Suprapubic skin (tissue), 4 donors: Measurements from ENCODE around the gene SPRYD4. TPM values are rescaled to one million over a fixed set of nuclear protein-coding genes. Genes with fewer than 3 reads are reported as not detected.

Experiments
- DNase-seq, 2 donors: peaks; one replicate each; pipeline ENCODE4 v3.0.0-alpha.2; 2019; ENCODE audit warnings: low spot score in 2 of 2
- H3K27ac ChIP-seq: fragments of 200-600 bp; sonication (generic); one replicate; pipeline ENCODE4 v1.5.1; 2019
- H3K27me3 ChIP-seq: fragments of 200-600 bp; sonication (generic); one replicate; pipeline ENCODE4 v1.5.1; 2019
- H3K36me3 ChIP-seq: fragments of 200-600 bp; sonication (generic); one replicate; pipeline ENCODE4 v1.5.1; 2019
- H3K4me1 ChIP-seq: fragments of 200-600 bp; sonication (generic); one replicate; pipeline ENCODE4 v1.5.1; 2019
- H3K4me3 ChIP-seq: fragments of 200-600 bp; sonication (generic); one replicate; pipeline ENCODE4 v1.5.1; 2019; ENCODE audit warnings: mild to moderate bottlenecking
- H3K9me3 ChIP-seq: fragments of 200-600 bp; sonication (generic); one replicate; pipeline ENCODE4 v1.5.1; 2019
- EP300 ChIP-seq: sonication (generic); formaldehyde crosslinking; IDR thresholded peaks from one replicate; pipeline ENCODE4 v1.6.1; 2017; ENCODE audit warnings: antibody characterized with exemption
- POLR2A ChIP-seq, 2 donors: fragments of 450-650 bp; IDR thresholded peaks; one replicate each; pipeline ENCODE4 v1.6.1; 2017; ENCODE audit warnings: antibody characterized with exemption in 2 of 2, mild to moderate bottlenecking in 2 of 2, moderate library complexity in 2 of 2
- POLR2AphosphoS5 ChIP-seq, 3 donors: sonication (generic); formaldehyde crosslinking; IDR thresholded peaks; one replicate each; pipeline ENCODE4 v1.6.1; 2017; ENCODE audit warnings: antibody characterized with exemption in 3 of 3
- WGBS: methylation state at CpG from one replicate; pipeline ENCODE4 v1.1.5; 2018; 5-methylcytosine and 5-hydroxymethylcytosine counted together
- total RNA-seq, 4 donors: library from RNA; depleted of rRNA; stranded (reverse); fragments of >200 nt; gene quantifications; one replicate each; pipeline ENCODE4 v1.1.0, GENCODE V29; 2016
- TF ChIP-seq, protein P1 (sequence below), 2 donors: fragments of 200-600 bp in 1 of 2; fragments of 450-650 bp in 1 of 2; sonication (generic) in 1 of 2; IDR thresholded peaks; one replicate each; pipeline ENCODE4 v1.5.1; 2016 to 2019; ENCODE audit warnings: antibody characterized with exemption in 2 of 2, mild to moderate bottlenecking in 1 of 2, moderate library complexity in 1 of 2

SPRYD4 gene
- total RNA-seq = 1 to 10 TPM; 2.8 to 4.8 (median 2.9) TPM

DNA sequence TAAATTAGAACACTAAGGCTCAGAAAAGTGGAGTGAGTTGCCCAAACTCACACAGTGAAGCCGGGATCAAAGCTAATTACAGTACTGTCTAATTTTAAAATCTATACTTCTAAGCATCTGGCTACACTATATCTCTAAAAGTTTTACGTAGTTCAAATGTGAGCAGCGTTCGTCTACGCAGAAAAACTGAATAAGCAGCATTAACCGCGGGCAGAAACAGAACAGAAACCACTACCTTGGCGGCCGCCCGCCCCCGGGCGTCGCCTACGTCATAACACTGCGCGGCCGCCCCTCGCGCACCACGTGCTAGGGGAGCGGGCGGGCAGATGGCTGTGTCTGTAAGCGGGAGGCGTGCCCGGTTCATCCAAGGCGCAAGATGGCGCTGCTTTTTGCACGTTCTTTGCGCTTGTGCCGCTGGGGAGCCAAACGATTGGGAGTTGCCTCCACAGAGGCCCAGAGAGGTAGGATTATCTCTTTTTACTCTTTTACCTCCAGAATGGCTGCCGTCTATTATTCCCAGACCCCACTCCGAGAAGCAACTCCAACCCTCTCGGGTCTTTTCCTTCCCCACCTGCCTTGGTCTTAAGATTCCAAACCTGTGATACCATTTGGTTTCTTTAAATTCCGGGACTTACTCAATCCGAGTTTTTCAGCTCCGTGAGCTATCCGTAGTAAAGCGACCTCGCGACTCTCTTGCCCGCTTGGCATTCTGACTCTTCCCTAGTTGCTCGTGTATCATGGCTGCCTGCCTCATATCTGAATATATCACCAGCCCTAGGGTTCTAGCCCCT is at the start of gene SPRYD4:
TSS of gene SPRYD4 (plus strand) at position 363 of the 791 bp plus-strand sequence. CDS start at position 377, 14 bp downstream.
- no peaks in the 10 kb centered on the region for H3K9me3 ChIP-seq
- WGBS = under 1% methylated on average over 30 of the region's 43 CpGs

DNA sequence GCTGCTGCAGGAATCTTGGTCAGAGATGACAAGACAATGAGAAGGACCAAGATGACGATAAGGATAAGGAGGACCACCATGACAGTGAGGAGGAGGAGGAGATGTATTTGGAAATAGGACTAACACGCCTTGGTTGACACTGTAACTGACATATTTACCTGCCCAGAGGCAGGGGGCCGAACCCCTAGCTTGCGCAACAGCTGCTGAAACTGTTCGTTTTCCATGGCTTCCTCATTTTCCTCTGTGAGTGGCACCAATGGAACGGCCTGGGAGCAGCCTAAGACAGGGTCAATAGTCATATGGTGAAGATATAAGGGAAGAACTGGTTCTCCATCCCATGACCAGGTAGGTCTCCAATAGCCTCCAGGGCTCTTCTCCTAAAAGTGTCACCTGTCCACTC is 48.0 kb upstream of the SPRYD4 start:
- Histone ChIP-seq H3K27ac (no peak overlapping the region), H3K4me3 (no peak overlapping the region), H3K9me3 (no peaks in the 10 kb centered on the region), H3K4me1 (no peaks in the 10 kb centered on the region), H3K36me3 (peaks cover 32% of the 10 kb centered on the region), H3K27me3 (no peaks in the 10 kb centered on the region)
- TF ChIP-seq, protein P1, sequence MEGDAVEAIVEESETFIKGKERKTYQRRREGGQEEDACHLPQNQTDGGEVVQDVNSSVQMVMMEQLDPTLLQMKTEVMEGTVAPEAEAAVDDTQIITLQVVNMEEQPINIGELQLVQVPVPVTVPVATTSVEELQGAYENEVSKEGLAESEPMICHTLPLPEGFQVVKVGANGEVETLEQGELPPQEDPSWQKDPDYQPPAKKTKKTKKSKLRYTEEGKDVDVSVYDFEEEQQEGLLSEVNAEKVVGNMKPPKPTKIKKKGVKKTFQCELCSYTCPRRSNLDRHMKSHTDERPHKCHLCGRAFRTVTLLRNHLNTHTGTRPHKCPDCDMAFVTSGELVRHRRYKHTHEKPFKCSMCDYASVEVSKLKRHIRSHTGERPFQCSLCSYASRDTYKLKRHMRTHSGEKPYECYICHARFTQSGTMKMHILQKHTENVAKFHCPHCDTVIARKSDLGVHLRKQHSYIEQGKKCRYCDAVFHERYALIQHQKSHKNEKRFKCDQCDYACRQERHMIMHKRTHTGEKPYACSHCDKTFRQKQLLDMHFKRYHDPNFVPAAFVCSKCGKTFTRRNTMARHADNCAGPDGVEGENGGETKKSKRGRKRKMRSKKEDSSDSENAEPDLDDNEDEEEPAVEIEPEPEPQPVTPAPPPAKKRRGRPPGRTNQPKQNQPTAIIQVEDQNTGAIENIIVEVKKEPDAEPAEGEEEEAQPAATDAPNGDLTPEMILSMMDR (IDR thresholded peaks at IDR 0.05) = no peak
- no peak for TF ChIP-seq POLR2A (IDR thresholded peaks at IDR 0.05)
- TF ChIP-seq POLR2AphosphoS5 (IDR thresholded peaks at IDR 0.05) = no peak
- no peak for TF ChIP-seq EP300
- no peak for DNase-seq
- 78% methylated on average over 6 of the region's 6 CpGs for WGBS

More for the DNA sequence above, at the start of gene SPRYD4:
- Histone ChIP-seq H3K27ac (peak within 1 kb of the TSS; percentile 88), H3K27me3 (no peaks in the 10 kb centered on the region), H3K4me3 (peak within 1 kb of the TSS; percentile 74), H3K4me1 (peaks cover 26% of the 10 kb centered on the region), H3K36me3 (peaks cover 6% of the 10 kb centered on the region)
- DNase-seq = peak; percentile 95 to 98
- TF ChIP-seq EP300 (no peak), POLR2A (IDR thresholded peaks at IDR 0.05) (peak; percentile 53 to 81), POLR2AphosphoS5 (IDR thresholded peaks at IDR 0.05) (peak; percentile 80 to 95 (median 94))
- TF ChIP-seq, protein P1 (IDR thresholded peaks at IDR 0.05) = peak in 1 of 2 donors; percentile 8

DNA sequence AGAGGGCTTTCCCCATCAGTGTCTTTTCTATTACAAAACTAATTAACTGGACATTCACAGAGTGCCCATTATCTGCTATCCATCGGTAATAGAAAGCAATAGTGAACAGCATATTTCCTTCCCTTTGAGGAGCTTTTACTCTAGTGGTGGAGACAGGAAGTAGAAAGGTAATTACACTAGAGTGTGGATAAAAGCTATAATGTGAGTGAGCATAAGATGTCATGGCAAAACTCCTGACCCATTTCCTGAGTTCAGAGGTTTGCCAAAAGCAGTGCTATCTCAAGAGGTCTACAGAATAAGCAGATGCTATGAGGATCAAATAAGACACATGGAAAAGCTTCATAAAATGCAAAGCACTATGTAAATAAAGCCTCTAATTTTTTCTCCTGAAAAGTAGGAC is 43.2 kb upstream of the SPRYD4 start:
- Histone ChIP-seq H3K9me3 (no peaks in the 10 kb centered on the region), H3K36me3 (peaks cover 41% of the 10 kb centered on the region), H3K27ac (no peak overlapping the region), H3K27me3 (no peaks in the 10 kb centered on the region), H3K4me1 (no peaks in the 10 kb centered on the region), H3K4me3 (no peak overlapping the region)
- TF ChIP-seq POLR2A (IDR thresholded peaks at IDR 0.05) = no peak
- WGBS = 78% methylated on average over 1 of the region's 1 CpG
- DNase-seq = no peak

DNA sequence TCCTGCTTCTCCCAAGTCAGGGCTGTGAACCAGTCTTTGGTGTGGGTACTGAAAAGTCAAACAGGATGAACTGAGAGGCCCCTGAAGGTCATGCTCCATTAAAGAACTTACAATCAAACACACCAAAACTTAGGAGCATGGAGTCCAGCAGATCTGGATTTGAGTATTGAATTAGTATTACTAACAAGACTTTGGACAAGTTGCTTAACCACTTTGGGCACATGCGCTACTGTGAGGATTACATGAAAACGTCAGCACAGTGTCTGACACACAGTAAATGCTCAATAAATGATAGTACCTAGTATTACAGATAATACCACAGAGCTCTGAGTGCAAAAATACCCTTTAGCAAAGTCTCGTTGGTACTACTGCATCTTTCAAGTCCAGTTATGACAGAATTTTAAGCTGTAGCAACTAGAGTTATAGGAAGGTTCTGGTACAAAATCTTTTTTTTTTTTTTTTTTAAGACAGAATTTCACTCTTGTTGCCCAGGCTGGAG is 42.4 kb upstream of the SPRYD4 start:
- Histone ChIP-seq H3K9me3 (no peaks in the 10 kb centered on the region), H3K4me1 (no peaks in the 10 kb centered on the region), H3K4me3 (no peak overlapping the region), H3K36me3 (peaks cover 39% of the 10 kb centered on the region), H3K27ac (no peak overlapping the region), H3K27me3 (no peaks in the 10 kb centered on the region)
- TF ChIP-seq POLR2A (IDR thresholded peaks at IDR 0.05) = no peak
- no peak for TF ChIP-seq POLR2AphosphoS5 (IDR thresholded peaks at IDR 0.05)
- TF ChIP-seq EP300 = no peak
- TF ChIP-seq, protein P1 (IDR thresholded peaks at IDR 0.05) = no peak
- DNase-seq = no peak
- 61% methylated on average over 3 of the region's 3 CpGs for WGBS

DNA sequence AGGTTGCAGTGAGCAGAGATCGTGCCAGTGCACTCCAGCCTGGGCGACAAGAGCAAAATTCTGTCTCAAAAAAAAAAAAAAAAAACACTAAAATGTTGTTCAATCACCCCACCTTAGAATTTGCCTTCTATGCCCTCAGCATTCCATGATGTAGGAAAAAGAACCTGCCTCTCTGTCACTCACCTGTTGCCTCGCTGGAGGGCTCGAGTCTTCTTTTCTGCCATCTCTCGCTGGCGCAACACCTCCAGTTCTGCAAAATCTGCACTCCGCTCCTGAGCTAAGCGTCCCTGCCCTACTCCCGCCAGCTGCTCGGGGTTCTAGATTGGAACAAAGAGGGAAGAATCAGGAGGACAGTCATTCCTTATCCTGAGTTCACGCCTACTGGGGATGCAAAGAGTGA is 37.1 kb upstream of the SPRYD4 start:
- Histone ChIP-seq H3K4me1 (no peaks in the 10 kb centered on the region), H3K9me3 (no peaks in the 10 kb centered on the region), H3K27me3 (no peaks in the 10 kb centered on the region), H3K36me3 (peaks cover 12% of the 10 kb centered on the region), H3K4me3 (no peak overlapping the region), H3K27ac (no peak overlapping the region)
- DNase-seq = no peak
- 97% methylated on average over 11 of the region's 11 CpGs for WGBS
- TF ChIP-seq EP300 = no peak
- TF ChIP-seq, protein P1 (IDR thresholded peaks at IDR 0.05) = no peak
- no peak for TF ChIP-seq POLR2AphosphoS5 (IDR thresholded peaks at IDR 0.05)
- TF ChIP-seq POLR2A (IDR thresholded peaks at IDR 0.05) = no peak
